Activated effector memory CD4-positive, alpha-beta T cell treated with Interleukin-2 at 50 U/mL for 16 hours (primary cell): Measurements from ENCODE around the gene PPFIBP2.
"Not testable (repeated sequence)": the region's sequence is repeated elsewhere in the genome, so short reads cannot be mapped to it uniquely, and the experiment has no call there.

Experiments
- DNase-seq: peaks from one replicate; pipeline ENCODE4 v3.0.0-alpha.2; 2020

PPFIBP2 gene

DNA sequence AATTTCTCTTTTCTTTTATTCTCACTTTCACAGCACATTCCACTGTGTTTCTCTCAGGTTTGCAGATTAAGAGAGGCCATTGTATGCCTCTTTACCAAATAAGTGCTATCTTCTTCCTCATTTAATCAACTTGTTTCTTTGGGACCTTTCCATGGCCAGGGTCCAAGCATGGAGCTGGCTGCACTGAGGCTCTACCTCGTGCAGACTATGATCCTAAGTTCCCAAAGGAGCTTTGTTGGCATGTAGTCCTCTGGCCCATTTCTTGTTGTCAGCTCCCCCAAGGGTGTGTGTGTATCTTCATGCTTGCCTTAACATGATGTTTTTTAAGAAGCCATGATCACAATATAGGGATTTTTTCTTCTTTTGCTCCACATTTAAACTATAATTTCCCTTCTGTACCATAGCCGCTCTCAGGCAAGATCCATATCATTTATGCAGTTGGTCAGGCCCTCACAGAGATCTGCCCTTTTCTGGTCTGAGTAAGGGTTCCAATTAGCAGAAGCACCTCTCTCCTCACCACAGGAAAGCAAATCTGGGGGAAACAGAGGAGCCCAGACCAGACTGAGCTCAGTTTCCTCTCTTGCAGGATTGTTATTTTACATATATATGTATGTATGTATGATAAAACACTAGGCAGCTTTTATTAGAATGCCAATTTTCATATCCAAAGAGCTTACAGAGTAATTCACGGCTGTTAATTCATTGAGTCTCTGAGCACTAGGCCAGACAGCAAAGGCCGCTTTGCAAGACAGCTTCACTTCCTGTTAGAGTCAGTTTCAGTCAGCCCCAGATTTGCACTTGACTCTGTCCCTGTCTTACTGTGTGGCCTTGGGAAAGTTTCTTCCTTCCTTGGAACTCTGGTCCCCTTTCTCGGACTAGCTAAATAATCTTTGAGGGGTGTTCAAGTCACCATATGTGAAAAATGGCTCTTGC is 125.2 kb downstream of the PPFIBP2 start:
- no peak for DNase-seq

DNA sequence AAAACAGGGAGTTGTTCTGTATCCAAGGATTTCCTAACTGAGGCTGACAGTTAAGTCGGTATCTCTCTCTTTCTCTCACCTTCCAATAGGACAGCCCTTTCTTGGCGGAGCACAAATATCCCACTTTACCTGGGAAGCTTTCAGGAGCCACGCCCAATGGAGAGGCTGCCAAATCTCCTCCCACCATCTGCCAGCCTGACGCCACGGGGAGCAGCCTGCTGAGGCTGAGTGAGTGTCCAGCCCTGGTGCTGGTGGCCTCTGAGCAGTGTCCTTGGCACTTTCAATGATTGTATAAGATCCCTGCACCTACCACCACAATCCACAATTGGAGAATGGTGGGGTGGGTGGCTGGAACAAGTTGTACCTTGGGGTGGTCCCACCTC is 125.8 kb downstream of the PPFIBP2 start:
- no peak for DNase-seq

DNA sequence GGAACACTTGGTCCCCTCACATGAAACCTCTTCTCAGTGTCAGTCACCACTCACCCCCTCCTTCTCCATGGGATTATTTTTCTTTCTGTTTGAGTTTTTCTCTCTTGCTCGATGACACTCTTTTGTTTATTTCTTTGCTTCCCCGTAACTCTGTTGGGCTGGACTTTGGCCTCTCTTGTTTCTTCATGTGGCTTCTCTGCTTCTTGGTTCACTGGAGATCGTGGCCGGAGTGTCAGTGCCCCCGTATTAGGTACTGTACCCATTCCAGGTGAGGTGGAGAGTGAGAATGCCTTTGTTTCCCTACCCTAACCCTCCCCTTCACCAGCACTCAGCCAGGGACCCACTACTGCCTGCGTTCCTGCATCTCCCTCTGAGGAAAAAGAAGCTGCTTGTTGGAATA is 127.0 kb downstream of the PPFIBP2 start:
- no peak for DNase-seq

DNA sequence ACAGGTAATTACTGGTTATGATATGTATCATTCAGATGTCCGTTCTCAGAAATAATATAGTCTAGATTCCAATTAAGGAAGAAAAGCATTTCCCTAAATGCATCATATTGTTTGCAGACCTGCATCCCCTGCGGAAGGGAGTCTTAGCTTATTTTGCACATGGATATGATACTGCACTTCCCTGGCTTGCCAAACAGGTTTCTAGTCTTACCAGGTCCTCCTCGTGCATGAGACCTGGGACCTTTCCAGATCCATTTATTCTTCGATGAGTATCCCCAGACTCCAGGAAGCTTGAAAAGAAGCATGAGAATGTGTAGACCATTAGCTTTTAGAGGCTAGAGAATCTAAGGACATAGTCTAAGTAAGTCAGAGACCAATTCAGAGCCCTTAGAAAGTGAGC is 128.9 kb downstream of the PPFIBP2 start:
- DNase-seq: no peak

DNA sequence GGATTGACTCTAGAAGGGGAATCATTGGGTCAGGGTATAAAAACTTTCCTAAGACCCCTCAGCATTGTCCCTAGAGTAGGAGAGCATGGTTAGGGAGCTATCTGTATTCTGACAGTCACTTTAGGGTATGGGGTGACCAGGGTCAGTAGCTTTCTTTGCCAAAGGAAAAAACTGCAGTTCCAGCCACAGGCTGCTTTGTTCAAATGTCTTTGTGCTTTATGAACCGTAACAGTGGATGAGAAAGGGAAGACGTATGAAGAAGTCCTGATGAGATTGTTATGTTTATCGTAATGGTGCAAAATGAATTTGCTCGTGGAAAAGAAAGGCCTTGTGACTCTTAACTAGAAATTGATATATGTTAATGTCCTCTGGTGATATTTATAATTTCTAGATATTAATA is 129.5 kb downstream of the PPFIBP2 start:
- no peak for DNase-seq

DNA sequence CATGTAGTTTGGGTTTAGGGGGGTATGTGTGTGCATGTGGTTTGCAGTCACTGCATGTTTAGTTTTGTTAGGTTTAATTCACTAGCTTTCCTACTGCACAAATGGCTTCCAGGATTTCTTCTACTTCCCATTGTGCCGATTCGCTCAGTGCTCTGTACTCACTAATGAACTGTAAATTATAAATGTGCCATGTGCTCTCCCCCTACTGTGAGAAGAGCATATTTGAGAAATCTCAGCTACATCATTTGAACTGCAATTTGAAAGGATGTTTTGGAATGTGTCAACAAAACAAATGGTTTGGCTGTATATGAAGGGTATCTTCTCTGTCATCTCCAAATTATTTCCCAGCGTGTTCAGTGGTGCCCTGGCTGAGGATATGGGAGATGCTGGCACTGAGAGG is 131.4 kb downstream of the PPFIBP2 start:
- DNase-seq: no peak

DNA sequence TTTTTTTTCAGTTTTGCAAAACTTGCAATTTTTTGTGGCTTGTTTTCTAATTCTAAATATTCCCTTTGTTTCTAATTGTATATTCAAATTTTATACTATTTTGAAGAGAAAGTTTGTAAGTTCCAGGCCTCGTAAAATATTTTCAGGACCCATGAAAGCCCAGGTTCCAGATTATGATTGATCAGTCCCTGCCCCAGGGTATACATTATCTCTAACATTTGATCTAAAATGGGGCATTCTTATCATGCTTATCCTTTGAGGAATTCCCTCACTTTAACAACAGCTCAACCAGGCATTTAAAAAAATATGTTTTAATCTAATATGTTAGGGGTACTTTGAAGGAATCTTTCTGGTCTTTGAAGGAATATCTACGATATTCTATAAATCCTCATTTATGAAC is 133.1 kb downstream of the PPFIBP2 start:
- DNase-seq: no peak

DNA sequence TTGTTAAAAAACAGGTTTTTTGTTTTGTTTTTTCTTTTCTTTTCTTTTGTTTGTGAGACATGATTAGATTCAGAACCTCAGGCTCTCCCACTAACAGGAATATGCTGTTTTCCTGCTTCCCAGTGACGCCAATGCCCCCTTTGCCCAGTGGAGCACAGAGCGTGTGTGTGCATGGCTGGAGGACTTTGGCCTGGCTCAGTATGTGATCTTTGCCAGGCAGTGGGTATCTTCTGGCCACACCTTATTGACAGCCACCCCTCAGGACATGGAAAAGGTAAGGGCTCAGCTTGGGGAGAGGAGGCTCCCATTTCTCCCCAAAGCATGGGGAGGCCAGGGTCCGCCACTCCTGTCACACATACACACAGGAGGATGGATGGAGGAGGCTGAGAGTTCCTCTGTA is 134.5 kb downstream of the PPFIBP2 start:
- no peak for DNase-seq

DNA sequence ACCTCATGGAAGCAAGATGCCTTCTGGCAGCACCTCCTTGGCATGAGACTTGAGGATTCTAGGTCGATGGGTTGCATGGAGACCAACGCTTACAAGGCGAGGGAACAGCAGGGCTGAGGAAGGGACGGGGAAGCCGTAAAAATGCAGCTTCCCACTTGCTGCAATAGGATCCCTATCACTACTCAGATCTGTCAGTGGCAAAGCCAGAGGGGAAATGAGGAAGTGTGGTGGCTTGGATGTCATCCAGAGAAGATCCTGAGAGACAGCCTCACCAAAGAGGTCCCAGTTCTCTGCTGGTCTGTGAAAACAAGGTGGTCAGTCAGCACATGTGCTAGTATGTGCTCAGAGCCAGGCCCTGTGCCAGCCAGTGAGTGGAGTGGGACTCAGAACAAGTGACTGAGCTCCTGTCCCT is 137.3 kb downstream of the PPFIBP2 start:
- DNase-seq: no peak

DNA sequence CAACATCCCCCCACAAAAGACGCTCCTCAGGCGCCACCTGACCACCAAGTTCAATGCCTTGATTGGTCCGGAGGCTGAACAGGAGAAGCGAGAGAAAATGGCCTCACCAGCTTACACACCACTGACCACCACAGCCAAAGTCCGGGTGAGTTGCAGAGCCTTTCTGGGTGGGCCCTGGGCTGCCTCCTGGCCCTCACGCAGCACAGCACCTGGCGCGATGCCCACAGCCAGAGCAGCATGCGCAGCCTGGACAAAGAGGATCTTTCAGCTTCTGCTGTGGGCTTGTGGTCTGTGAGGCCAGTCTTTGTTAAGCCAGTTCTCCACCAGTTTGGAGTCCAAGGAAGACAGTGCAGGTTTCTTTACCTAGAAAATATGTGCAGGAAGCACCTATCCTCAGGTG is 137.9 kb downstream of the PPFIBP2 start:
- DNase-seq: no peak

DNA sequence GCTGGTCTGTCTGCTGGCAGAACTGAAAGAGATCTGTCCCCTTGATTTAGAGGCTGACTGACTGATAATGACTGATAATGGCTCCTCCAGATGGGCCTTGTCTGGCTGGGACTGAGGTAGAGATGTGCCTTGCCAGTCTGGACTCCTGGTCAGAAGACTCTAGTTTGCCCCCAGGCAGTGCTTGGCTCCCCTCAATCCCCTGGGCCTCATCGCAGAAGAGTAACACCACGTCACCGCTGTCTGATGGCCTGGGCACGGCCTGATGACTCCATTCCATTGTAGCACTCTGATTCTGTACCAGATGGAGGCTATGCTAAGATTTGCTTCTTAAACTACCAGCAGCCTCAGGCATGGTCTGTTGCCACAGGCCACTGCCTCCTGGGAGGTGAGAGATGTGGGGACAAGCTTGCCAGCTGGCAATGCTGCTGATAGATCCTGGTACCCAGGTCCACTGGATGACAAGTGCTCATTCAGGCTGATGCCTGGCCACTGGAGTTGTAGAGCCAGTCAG is 140.5 kb downstream of the PPFIBP2 start:
- no peak for DNase-seq

DNA sequence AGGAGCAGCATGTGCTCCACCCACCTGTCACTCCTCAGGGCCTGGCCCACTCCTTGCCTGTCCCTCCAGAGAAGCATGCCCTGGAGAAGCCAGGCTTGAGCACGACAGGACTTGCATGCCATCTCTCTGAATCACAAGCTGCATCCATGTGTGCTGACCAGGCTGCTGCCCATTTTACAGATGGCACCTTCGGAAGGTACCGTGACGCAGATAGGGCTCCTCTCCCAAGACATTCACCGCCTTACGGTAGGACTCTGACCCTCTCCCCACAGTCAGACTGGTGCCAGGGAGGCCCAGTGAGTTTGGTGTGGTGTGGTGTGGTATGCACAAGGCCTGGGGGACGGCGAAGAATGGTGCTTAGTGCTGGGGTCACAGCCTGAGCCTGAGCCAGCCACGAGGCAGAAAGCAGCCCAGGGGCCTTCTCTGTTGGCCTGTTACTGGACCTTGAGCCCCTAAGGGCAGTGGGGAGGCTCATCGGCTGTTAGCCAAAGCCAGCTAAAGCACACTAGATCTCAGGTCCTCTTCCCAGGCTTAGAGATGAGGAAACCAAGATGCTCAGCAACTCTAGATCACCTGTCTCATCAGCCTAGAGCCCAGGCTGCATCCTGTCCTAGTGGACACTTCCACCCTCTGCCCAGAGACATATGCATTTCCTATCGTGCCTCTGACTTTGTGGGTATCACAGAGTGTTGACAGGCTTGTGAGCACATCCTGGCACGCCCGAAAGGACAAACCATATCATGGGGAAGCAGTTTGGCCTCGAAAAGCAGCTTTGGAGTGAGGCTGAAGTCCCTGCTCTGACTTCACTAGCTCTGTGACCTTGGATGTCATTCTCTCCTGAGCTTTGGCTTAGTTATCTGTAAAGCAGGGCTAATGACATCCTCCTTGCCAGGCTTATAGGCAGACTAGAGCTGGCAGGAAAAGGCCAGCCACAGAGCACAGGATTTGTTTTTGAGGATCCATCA is 141.7 kb downstream of the PPFIBP2 start:
- DNase-seq: no peak

DNA sequence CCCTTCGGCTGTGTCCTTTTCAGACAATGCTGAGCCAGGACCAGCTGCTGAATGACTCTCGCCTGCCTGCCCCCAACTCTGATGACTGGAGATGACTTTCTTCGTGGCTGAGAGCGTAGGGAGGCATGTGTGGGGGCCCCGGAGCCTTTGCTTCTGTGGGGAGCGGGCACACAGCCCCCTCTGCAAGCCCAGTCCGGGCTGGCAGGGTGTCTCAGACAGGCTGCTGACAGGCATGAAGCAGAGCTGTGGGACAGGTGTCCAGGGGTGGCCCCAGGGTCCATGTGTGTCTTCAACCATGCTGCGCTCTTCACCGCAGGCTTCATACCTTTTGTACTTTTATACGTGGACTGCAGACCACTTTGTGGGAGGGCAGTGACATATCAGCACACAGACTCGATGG is 142.9 kb downstream of the PPFIBP2 start:
- no peak for DNase-seq

DNA sequence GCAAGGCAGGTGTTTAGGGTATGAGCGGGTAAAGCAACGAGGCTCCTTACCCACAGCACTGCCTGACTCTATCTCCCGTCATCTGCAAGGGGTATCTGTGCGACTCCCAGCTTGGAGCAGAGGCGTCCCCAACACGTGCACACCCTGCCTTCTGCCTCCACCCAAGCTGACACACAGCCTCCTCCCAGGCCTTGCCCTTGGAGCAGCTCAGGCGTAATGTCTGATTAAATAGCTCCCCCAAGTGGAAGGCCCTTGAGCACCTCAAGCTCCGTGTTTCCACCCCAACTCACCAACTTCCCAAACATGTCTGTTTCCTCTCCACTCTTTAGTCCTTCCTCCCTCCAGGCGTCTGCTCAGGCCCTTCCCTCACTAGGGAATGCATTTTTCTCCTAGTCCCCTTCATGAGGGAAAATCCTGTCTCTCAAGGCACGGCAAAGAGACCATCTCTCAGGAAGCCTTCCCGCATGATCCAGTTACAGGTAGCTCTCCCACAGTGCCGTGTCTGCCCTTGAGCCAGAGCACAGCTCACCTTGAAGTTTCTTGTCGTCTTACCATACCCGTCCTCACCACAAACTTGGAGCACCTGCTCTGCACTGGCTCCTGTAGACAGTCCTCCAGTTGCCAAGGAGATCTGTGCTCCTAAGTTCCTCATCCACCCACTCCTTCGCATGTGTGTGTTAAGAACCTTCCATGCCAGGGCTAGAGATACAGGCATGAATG is 143.7 kb downstream of the PPFIBP2 start:
- DNase-seq: no peak

DNA sequence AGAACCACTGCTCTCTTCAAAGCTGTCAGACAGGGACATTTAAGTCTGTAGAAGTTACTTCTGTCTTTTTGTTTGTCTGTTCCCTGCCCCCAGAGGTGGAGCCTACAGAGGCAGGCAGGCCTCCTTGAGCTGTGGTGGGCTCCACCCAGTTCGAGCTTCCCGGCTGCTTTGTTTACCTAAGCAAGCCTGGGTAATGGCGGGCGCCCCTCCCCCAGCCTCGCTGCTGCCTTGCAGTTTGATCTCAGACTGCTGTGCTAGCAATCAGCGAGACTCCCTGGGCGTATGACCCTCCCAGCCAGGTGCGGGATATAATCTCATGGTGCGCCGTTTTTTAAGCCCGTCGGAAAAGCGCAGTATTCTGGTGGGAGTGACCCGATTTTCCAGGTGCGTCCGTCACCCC is 149.7 kb downstream of the PPFIBP2 start:
- DNase-seq: not testable (repeated sequence)

DNA sequence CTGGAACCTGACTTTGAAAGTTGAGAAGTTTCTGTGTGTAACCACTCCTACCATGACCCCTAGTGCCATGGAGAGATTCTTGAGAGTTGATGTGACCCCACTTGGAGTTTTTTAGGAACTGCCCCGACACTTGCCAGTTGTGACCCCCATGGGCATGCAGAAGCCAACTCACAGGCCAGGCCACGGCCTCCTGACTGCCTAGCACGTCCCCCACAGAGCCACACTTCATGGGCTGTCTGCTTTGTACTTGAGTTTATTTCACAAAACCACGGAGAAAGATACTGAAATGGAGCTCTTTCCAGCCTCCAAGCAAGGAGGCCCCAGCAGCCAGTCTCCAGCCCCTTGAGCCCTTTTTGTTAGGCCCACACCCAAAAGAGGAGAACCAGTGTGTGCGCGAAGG is 151.1 kb downstream of the PPFIBP2 start:
- DNase-seq: no peak

DNA sequence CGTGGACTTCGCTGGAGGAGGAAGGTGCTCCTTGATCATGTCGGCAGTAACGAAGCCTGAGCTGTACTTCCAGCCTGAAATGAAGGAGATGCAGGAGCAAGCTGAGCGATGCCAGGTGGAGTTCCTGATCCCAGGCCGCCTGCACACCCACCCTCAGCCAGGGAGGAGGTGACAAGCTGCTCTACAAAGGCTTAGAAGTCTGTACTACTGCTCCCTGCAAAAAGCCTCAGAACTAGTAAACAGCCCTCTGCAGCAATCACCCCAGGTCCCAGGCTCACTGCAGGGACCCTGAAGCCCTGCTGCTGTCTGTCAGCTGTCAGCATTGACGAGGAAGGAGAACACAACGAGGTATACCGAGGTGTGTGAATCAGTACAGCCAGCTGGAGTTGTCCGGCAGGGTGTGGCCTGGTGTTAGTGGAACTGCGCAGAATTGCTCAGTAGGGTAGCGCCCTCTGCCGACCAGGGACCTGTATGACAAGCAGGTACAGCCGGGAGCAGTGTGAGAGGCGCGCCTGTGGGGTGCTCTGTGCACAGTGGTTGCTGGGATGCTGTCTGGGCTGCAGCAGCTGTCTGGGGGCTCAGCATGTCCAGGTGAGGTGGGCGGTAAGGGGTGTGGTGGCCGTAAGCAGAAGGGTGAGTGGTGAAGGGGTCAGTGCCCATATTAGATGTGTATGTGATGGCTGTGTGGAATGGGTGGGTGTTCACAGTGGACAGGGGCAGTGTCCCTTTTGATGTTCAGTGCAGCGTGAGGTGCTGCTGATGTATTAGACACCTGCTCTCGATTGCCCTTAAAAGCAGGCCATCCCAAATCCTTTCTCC is 151.9 kb downstream of the PPFIBP2 start:
- peak; percentile 53 for DNase-seq

DNA sequence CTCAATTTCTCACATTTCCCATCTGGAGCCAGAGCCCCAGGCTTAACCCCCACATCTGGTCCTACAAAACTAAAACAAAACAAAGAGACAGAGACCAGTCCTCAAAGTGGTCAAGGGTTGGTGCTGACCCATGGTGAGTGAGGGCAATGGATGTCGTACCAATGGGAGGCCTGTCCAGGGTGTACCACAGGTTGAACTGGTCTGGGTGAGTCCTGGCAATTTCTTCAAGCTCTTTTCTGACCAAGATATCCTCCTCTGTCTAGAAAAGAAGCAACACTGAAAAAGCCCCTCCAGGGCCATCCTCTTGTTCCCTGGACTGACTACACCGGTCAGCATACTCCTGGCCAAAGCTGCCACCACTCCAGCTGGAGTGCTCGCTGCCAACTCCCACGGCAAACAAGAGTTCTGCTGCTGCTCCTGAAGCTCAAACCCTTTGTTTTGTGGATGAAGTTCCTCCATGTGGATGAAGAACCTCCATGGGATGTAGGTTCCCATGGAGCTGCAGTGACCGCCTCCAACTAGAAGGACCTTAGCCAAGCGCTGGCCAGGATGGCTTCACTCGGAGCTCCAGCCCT is 152.6 kb downstream of the PPFIBP2 start:
- no peak for DNase-seq

DNA sequence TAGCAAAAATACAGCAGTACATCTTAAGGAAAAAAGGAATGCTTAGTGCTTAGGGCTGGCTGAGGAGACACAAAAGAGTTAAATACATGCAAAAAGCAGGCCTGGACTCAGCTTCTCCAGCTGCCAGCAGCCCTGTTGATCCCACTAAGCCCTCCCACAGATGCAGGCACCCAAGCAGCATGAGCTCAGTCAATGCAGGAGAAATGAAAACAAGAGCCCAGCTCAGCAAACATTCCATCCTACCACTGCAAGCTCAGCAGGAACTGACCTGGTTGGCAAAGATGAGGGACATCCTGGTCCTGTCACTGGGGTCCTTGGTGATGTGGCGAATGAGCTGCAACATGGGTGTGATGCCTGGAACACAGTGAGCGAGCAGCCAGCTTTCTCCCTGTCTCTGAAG is 153.7 kb downstream of the PPFIBP2 start:
- DNase-seq: no peak

DNA sequence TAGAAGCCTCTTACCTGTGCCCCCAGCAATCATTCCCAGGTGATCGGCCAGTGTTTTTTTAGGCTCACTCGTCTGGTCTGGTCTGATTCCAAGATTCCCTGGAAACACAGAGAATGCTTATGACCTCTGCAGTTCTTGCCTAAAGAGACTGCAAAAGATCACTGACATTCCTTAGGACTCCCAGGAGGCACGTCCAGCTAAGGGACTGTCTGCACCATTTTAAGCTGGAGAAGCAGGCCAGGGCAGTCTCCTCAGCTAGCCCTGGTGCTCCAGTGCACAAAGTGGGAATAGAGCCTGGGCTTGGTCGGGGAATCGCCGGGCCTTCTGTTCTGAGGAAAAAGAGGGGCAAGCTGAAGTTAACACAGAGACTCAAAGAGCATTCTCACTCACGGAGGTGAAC is 154.7 kb downstream of the PPFIBP2 start:
- DNase-seq: no peak

DNA sequence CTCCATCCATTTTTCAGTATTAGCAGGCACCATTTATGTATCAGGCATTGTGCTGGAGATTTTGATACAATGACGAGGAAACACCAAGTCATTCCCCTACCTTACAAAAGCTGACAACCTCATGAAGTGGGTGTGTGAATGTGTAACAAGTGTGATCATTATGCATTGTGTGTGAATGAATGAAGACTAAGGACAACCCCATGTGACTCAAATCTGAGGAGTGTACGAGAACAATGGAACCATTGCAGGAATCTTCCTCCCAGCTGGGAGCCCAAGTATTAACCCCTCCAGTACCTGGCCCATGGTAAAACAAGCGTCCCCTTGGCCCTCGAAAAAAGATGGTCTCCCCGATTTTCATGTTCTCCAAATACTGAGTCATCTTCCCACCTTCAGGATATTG is 155.1 kb downstream of the PPFIBP2 start:
- no peak for DNase-seq

DNA sequence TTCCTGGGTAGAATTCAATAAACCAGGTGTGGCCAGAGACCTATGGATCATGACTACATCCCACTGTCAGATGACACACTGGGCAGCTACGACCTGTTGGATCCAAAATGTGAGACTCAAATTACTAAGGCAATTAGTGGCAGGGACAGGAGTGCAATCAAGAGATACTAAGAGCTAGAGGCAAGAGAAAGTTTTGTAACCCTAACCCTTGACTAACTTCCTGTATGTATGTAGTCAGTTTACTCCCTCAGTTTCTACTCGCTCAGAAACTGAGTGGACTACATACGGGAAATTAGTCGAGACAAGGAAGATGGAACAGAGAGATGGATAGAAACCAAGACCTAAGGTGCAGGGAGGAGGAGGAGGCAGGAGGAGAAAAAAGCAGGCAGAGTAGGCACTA is 156.8 kb downstream of the PPFIBP2 start:
- DNase-seq: no peak
